C4-2B (cell line): ENCODE results near the gene SRBD1.

Experiments used
- CTCF ChIP-seq: fragments of 450-650 bp; conservative IDR thresholded peaks from 2 replicates; pipeline ENCODE4 v1.5.1; 2017; ENCODE audit warnings: mild to moderate bottlenecking
- ZFX ChIP-seq: fragments of 450-650 bp; IDR thresholded peaks from 2 replicates; pipeline ENCODE4 v1.6.1; 2017

- TF ChIP-seq CTCF (no peak), ZFX (no peak)
These were observed 249.4 kb downstream of the SRBD1 start for GRCh38 chr2:45361666-45362065.
